GM23248 (cell line): ENCODE data around the gene TANGO6.

ENCODE experiments used
- EZH2 ChIP-seq: fragments of 200-600 bp; sonication (generic); IDR thresholded peaks from 2 replicates; pipeline ENCODE4 v1.6.1; 2018; ENCODE audit warnings: antibody characterized with exemption, mild to moderate bottlenecking; ENCODE audit not compliant: insufficient read depth, poor library complexity, severe bottlenecking
- EZH2phosphoT487 ChIP-seq: fragments of 200-600 bp; sonication (generic); IDR thresholded peaks from 2 replicates; pipeline ENCODE4 v1.6.1; 2018; ENCODE audit warnings: antibody characterized with exemption, moderate library complexity, mild to moderate bottlenecking, low read depth; ENCODE audit not compliant: insufficient read depth

DNA sequence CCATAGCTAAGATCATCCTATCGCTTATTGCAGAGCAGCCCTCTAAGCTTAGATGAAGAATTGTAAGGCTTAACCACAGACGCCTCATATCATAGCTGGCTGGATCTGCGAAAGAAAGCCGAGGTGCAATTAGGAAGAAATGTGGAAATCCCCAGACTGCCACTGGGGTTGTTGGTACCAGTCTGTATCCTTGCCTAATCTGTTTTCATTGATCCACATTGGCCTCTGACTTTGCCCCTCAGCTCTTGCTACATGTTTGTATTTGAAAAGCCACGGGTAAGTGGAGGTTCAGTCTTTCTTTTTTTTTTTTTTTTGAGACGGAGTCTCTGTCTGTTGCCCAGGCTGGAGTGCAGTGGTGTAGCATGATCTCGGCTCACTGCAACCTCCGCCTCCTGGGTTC lies 48.9 kb downstream of the TANGO6 start:
- no peak for TF ChIP-seq EZH2phosphoT487
- TF ChIP-seq EZH2: no peak
